GM18951 (cell line): ENCODE measurements around the gene DIP2C.
"Not testable (repeated sequence)": the region's sequence is repeated elsewhere in the genome, so short reads cannot be mapped to it uniquely, and the experiment has no call there.

Experiments
- POLR2A ChIP-seq: IDR thresholded peaks from 4 replicates; pipeline ENCODE4 v1.6.1; 2011; ENCODE audit warnings: mild to moderate bottlenecking; ENCODE audit not compliant: insufficient read length, insufficient read depth; ENCODE audit errors: extremely low read depth
- in situ Hi-C: fragments of 300-500 bp; cut with MboI; formaldehyde crosslinking; loops from one replicate; pipeline ENCODE4 v1.12.0; 2022; ENCODE audit warnings: low sequenced_read_pairs, mixed read lengths, inconsistent platforms; ENCODE audit not compliant: unreplicated experiment

The DIP2C gene

GRCh38 chr10:283916-284356 lies 405.5 kb downstream of the DIP2C start:
- in situ Hi-C loops, result no loop called here
- TF ChIP-seq POLR2A, result no peak

GRCh38 chr10:283140-283479 lies 406.4 kb downstream of the DIP2C start:
- TF ChIP-seq POLR2A, result no peak
- in situ Hi-C loops, result no loop called here

GRCh38 chr10:282294-283139 lies 407.0 kb downstream of the DIP2C start:
- no peak for TF ChIP-seq POLR2A
- in situ Hi-C loops, result no loop called here

- in situ Hi-C loops, result no loop called here
- no peak for TF ChIP-seq POLR2A
Observed at GRCh38 chr10:279655-280054, 409.8 kb downstream of the DIP2C start.

GRCh38 chr10:279232-279631 lies 410.2 kb downstream of the DIP2C start:
- TF ChIP-seq POLR2A, result no peak
- in situ Hi-C loops, result no loop called here

- in situ Hi-C loops, result no loop called here
- no peak for TF ChIP-seq POLR2A
Observed at GRCh38 chr10:278707-279106, 410.8 kb downstream of the DIP2C start.

- in situ Hi-C loops, result no loop called here
- TF ChIP-seq POLR2A, result no peak
Observed at GRCh38 chr10:277963-278362, 411.5 kb downstream of the DIP2C start.

- in situ Hi-C loops, result no loop called here
- TF ChIP-seq POLR2A, result no peak
Observed at GRCh38 chr10:275680-276079, 413.8 kb downstream of the DIP2C start.

GRCh38 chr10:274866-275265 lies 414.6 kb downstream of the DIP2C start:
- TF ChIP-seq POLR2A, result no peak
- in situ Hi-C loops, result no loop called here

- in situ Hi-C loops, result no loop called here
- TF ChIP-seq POLR2A, result no peak
Observed at GRCh38 chr10:273088-273487, 416.4 kb downstream of the DIP2C start.

- no peak for TF ChIP-seq POLR2A
- in situ Hi-C loops, result no loop called here
Observed at GRCh38 chr10:271722-272121, 417.7 kb downstream of the DIP2C start.

- in situ Hi-C loops, result no loop called here
- TF ChIP-seq POLR2A, result no peak
Observed at GRCh38 chr10:271201-271600, 418.3 kb downstream of the DIP2C start.

- in situ Hi-C loops, result no loop called here
Observed at GRCh38 chr10:269440-270074, 419.9 kb downstream of the DIP2C start.

GRCh38 chr10:267705-268104 lies 421.8 kb downstream of the DIP2C start:
- TF ChIP-seq POLR2A, result no peak
- in situ Hi-C loops, result no loop called here

More at GRCh38 chr10:269440-270074, 419.9 kb downstream of the DIP2C start:
- TF ChIP-seq POLR2A, result no peak

- TF ChIP-seq POLR2A, result no peak
- in situ Hi-C loops, result no loop called here
Observed at GRCh38 chr10:266974-267425, 422.5 kb downstream of the DIP2C start.

GRCh38 chr10:265816-266588 lies 423.5 kb downstream of the DIP2C start:
- in situ Hi-C loops, result not testable (repeated sequence)

GRCh38 chr10:265074-265440 lies 424.4 kb downstream of the DIP2C start:
- in situ Hi-C loops, result not testable (repeated sequence)

- in situ Hi-C loops, result not testable (repeated sequence)
Observed at GRCh38 chr10:264160-265073, 425.1 kb downstream of the DIP2C start.
